GM12878 (cell line): ENCODE results near the gene TMIGD2.

Experiments
- MLLT1 ChIP-seq: fragments of 450-650 bp; IDR thresholded peaks from 2 replicates; pipeline ENCODE4 v1.6.1; 2016; ENCODE audit warnings: mild to moderate bottlenecking
- TF ChIP-seq, protein P1 (sequence below), 3 experiments: IDR thresholded peaks in 2 of 3; conservative IDR thresholded peaks in 1 of 3; 2 replicates each; pipeline ENCODE4 v1.5.1; 2011; ENCODE audit warnings: low read depth in 3 of 3, low read length in 3 of 3, mild to moderate bottlenecking in 3 of 3, control low read depth in 2 of 3, moderate library complexity in 2 of 3, inconsistent platforms in 1 of 3, mixed read lengths in 1 of 3; ENCODE audit not compliant: control insufficient read depth in 2 of 3, insufficient read depth in 1 of 3; ENCODE audit errors: extremely low read depth in 1 of 3
- TF ChIP-seq, protein P2 (sequence below): IDR thresholded peaks from 2 replicates; pipeline ENCODE4 v1.6.1; 2012; ENCODE audit warnings: mild to moderate bottlenecking, low read depth, low read length

- no peak for TF ChIP-seq MLLT1
- TF ChIP-seq, protein P1, sequence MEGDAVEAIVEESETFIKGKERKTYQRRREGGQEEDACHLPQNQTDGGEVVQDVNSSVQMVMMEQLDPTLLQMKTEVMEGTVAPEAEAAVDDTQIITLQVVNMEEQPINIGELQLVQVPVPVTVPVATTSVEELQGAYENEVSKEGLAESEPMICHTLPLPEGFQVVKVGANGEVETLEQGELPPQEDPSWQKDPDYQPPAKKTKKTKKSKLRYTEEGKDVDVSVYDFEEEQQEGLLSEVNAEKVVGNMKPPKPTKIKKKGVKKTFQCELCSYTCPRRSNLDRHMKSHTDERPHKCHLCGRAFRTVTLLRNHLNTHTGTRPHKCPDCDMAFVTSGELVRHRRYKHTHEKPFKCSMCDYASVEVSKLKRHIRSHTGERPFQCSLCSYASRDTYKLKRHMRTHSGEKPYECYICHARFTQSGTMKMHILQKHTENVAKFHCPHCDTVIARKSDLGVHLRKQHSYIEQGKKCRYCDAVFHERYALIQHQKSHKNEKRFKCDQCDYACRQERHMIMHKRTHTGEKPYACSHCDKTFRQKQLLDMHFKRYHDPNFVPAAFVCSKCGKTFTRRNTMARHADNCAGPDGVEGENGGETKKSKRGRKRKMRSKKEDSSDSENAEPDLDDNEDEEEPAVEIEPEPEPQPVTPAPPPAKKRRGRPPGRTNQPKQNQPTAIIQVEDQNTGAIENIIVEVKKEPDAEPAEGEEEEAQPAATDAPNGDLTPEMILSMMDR (IDR thresholded peaks at IDR 0.05 in 2 of 3, conservative IDR thresholded peaks at IDR 0.05 in 1 of 3; ENCODE audit: control insufficient read depth in 2 of 3, extremely low read depth in 1 of 3, insufficient read depth in 1 of 3, low read depth in 3 of 3, low read length in 3 of 3), result no peak
- TF ChIP-seq, protein P2, sequence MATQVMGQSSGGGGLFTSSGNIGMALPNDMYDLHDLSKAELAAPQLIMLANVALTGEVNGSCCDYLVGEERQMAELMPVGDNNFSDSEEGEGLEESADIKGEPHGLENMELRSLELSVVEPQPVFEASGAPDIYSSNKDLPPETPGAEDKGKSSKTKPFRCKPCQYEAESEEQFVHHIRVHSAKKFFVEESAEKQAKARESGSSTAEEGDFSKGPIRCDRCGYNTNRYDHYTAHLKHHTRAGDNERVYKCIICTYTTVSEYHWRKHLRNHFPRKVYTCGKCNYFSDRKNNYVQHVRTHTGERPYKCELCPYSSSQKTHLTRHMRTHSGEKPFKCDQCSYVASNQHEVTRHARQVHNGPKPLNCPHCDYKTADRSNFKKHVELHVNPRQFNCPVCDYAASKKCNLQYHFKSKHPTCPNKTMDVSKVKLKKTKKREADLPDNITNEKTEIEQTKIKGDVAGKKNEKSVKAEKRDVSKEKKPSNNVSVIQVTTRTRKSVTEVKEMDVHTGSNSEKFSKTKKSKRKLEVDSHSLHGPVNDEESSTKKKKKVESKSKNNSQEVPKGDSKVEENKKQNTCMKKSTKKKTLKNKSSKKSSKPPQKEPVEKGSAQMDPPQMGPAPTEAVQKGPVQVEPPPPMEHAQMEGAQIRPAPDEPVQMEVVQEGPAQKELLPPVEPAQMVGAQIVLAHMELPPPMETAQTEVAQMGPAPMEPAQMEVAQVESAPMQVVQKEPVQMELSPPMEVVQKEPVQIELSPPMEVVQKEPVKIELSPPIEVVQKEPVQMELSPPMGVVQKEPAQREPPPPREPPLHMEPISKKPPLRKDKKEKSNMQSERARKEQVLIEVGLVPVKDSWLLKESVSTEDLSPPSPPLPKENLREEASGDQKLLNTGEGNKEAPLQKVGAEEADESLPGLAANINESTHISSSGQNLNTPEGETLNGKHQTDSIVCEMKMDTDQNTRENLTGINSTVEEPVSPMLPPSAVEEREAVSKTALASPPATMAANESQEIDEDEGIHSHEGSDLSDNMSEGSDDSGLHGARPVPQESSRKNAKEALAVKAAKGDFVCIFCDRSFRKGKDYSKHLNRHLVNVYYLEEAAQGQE, result no peak
Observed at GRCh38 chr19:4329858-4330257, 27.7 kb upstream of the TMIGD2 start.
